Lung (tissue), 12 donors: ENCODE measurements around the gene CHRM4. TPM values are rescaled to one million over a fixed set of nuclear protein-coding genes. Genes with fewer than 3 reads are reported as not detected.

Experiments used
- ATAC-seq: fragments of 200-7000 bp; cut with Tn5 transposase; one replicate; pipeline ENCODE4 v1.9.1; 2020; ENCODE audit warnings: moderate number of reproducible peaks; ENCODE audit not compliant: insufficient read depth, low FRiP score
- DNase-seq, 3 donors: peaks; one replicate each; pipeline ENCODE4 v3.0.0-alpha.2; 2013 to 2017
- H3K27ac ChIP-seq, 2 donors: one replicate each; pipeline ENCODE4 v1.5.1; 2013; ENCODE audit warnings: mild to moderate bottlenecking in 2 of 2, moderate library complexity in 2 of 2, control low read depth in 1 of 2, inconsistent platforms in 1 of 2, low read depth in 1 of 2, low read length in 1 of 2
- H3K27me3 ChIP-seq, 3 donors: one replicate each; pipeline ENCODE4 v1.5.1; 2013; ENCODE audit warnings: low read length in 2 of 3; ENCODE audit not compliant: control insufficient read depth in 3 of 3, insufficient read depth in 3 of 3
- H3K36me3 ChIP-seq, 4 donors: one replicate each; pipeline ENCODE4 v1.5.1; 2013; ENCODE audit warnings: low read length in 4 of 4, mild to moderate bottlenecking in 1 of 4, moderate library complexity in 1 of 4; ENCODE audit not compliant: control insufficient read depth in 4 of 4, insufficient read depth in 4 of 4
- H3K4me1 ChIP-seq, 5 donors: one replicate each; pipeline ENCODE4 v1.5.1; 2013; ENCODE audit warnings: low read length in 5 of 5, mild to moderate bottlenecking in 2 of 5, moderate library complexity in 1 of 5; ENCODE audit not compliant: control insufficient read depth in 5 of 5, insufficient read depth in 5 of 5
- H3K4me3 ChIP-seq: one replicate; pipeline ENCODE4 v1.5.1; 2013; ENCODE audit warnings: mild to moderate bottlenecking, control low read depth, moderate library complexity
- H3K9ac ChIP-seq, 2 donors: one replicate each; pipeline ENCODE4 v1.5.1; 2013; ENCODE audit warnings: low read length in 2 of 2, control low read depth in 1 of 2; ENCODE audit not compliant: insufficient read depth in 1 of 2
- H3K9me3 ChIP-seq, 4 donors: one replicate each; pipeline ENCODE4 v1.5.1; 2013; ENCODE audit warnings: low read length in 3 of 4, mild to moderate bottlenecking in 1 of 4, moderate library complexity in 1 of 4; ENCODE audit not compliant: control insufficient read depth in 4 of 4, insufficient read depth in 3 of 4
- CTCF ChIP-seq: IDR thresholded peaks from 2 replicates; pipeline ENCODE4 v1.5.1; 2012; ENCODE audit warnings: mild to moderate bottlenecking; ENCODE audit errors: control extremely low read depth, extremely low read depth
- WGBS, 2 donors: extraction: QIAGEN DNeasy Blood & Tissue Kit; methylation state at CpG; one replicate each; pipeline ENCODE4 v1.1.7; 2013; 5-methylcytosine and 5-hydroxymethylcytosine counted together
- polyA plus RNA-seq, 2 donors: library from polyadenylated mRNA; stranded (reverse); fragments of 200-250 nt; gene quantifications; one replicate each; pipeline ENCODE4 v1.2.1, GENCODE V29; 2013
- total RNA-seq, 2 donors: library from RNA; depleted of rRNA in 1 of 2; stranded (reverse); fragments of >200 nt in 1 of 2; gene quantifications; one replicate each; pipeline ENCODE4 v1.2.1, GENCODE V29; 2014 to 2021
- donor health status: control.
- donor health status: control.
- donor health status: Bipolar disorder and iron deficiency.
- donor health status: healthy.
- donor health status: DM: yes; HTN: yes; CAD: no.

The CHRM4 gene
- total and polyA plus RNA-seq, 4 donors: 0.05 to 0.28 (median 0.10) TPM; not detected in 1

- no peaks in the 10 kb centered on the region for H3K27me3 ChIP-seq
- no peak for DNase-seq
- no peak overlapping the region for H3K4me3 ChIP-seq
- ATAC-seq: no peak
- no peak for TF ChIP-seq CTCF
- H3K36me3 ChIP-seq: peaks cover 3 to 53% (median 4%) of the 10 kb centered on the region in 4 donors
- H3K27ac ChIP-seq: no peak overlapping the region
- 95 to 97% methylated on average over 11 of the region's 11 CpGs for WGBS, 2 donors
- H3K9me3 ChIP-seq: no peaks in the 10 kb centered on the region
- H3K4me1 ChIP-seq: peaks cover 0 to 6% (median 0%) of the 10 kb centered on the region in 5 donors
- H3K9ac ChIP-seq: no peak overlapping the region
Observed at GRCh38 chr11:46377290-46377689, 14.3 kb downstream of the CHRM4 start.

GRCh38 chr11:46376258-46377050 lies 15.1 kb downstream of the CHRM4 start:
- 93 to 94% methylated on average over 19 of the region's 19 CpGs for WGBS, 2 donors
- H3K27ac ChIP-seq: no peak overlapping the region
- TF ChIP-seq CTCF: no peak
- ATAC-seq (no peak), DNase-seq (no peak)
- no peak overlapping the region for H3K9ac ChIP-seq
- H3K4me1 ChIP-seq: peaks cover 0 to 6% (median 0%) of the 10 kb centered on the region in 5 donors
- H3K36me3 ChIP-seq: peaks cover 3 to 61% (median 6%) of the 10 kb centered on the region in 4 donors
- H3K4me3 ChIP-seq: no peak overlapping the region
- no peaks in the 10 kb centered on the region for H3K27me3 ChIP-seq
- H3K9me3 ChIP-seq: no peaks in the 10 kb centered on the region

GRCh38 chr11:46375392-46376101 lies 16.0 kb downstream of the CHRM4 start:
- ATAC-seq: no peak
- Histone ChIP-seq H3K36me3 (peaks cover 5 to 64% (median 6%) of the 10 kb centered on the region in 4 donors), H3K9me3 (no peaks in the 10 kb centered on the region), H3K27me3 (no peaks in the 10 kb centered on the region), H3K4me3 (no peak overlapping the region), H3K4me1 (peaks cover 0 to 6% (median 0%) of the 10 kb centered on the region in 5 donors), H3K27ac (no peak overlapping the region), H3K9ac (no peak overlapping the region)
- WGBS, 2 donors: 96 to 97% methylated on average over 31 to 38 of the region's 38 CpGs
- no peak for TF ChIP-seq CTCF
- no peak for DNase-seq
